KG1 (cell line): ENCODE measurements around the gene ALAD.
A peak's percentile ranks its signal among the peaks of the same experiment; 100 is the strongest.
"Not testable (repeated sequence)": the region's sequence is repeated elsewhere in the genome, so short reads cannot be mapped to it uniquely, and the experiment has no call there.

Experiments
- DNase-seq: peaks from one replicate; lab custom pipeline; 2025; lab: John Stamatoyannopoulos, UW

The ALAD gene

DNA sequence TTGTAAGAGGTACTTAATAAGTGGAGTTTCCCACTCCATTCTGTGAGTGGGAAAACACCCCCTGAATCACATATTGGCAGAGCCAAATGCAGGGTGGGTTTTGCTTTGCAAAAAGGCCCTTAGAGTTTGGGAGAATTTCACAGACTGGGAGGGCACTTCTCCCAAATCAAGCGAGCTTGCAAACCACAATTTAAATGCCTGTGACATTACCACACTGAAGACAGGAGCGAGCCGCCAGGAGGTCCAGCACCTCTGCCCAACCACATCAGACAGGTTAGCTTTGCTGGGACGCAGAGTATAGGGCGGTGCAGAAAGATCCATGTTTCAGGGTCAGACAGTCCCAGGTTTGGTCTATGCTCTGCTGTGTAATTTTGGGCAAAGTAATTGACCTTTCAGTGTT is 2.3 kb downstream of the ALAD start:
- no peak for DNase-seq

- no peak for DNase-seq
These were observed 3.9 kb downstream of the ALAD start for GRCh38 chr9:113397203-113397631.

GRCh38 chr9:113395000-113395861 is 5.9 kb downstream of the ALAD start:
- DNase-seq = no peak

DNA sequence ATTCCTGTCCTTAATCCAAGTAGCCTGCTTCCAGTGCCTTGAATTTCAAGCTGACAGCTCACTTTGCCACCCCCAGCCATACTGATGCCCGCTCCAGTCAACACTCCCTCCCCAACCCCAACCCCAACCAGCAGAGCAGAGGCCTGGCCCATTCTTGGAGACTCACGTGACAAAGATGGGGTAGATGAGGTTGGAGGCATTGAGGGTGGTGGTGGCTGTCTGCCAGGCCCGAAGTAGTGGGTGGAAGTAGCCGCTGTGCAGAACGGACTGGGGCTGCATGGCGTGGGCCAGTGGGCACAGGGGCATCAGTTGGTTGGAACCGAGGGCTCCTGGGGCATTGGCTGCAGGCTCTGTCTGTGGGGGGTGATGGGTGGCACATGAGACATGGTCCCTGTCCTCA is 7.8 kb downstream of the ALAD start:
- no peak for DNase-seq

DNA sequence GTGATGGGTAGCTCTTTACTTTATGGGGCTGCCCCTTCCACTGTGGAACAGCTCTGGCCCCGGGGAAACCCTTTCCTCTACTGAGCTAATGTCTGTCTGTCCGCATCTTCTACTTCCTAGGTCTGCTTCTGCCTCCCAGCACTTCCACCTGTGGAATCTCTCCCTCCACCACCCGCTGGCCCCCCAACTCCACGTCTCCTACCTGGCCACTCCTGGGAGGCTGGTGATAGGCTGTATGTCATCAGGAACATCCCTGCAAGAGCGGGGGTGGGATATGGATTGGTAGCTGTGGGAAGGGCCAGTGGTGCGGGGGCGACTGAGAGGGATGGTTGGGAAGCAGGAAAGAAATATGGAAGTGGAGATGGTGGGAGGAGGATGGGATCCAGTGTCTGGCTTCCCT is 9.2 kb downstream of the ALAD start:
- DNase-seq = no peak

- no peak for DNase-seq
These were observed 10.7 kb downstream of the ALAD start for GRCh38 chr9:113390192-113390960.

DNA sequence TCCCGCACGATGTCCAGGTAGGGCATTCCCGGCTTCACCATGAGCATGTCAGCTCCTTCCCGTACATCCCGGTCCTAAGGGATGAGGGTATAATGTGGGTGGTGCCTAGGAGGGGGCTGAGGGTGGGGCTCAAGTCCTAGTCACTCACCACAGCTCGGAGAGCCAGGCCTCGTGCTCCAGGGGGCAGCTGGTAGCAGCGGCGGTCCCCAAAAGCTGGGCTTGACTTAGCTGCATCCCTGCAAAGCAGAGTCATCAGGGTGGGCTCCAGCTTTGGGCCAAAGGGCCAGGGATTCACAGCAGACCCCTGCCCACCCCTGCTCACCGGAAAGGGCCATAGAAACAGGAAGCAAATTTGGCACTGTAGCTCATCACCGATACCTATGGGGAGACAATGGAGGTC is 11.6 kb downstream of the ALAD start:
- no peak for DNase-seq

GRCh38 chr9:113388833-113389232 is 12.3 kb downstream of the ALAD start:
- no peak for DNase-seq

- no peak for DNase-seq
These were observed 13.4 kb downstream of the ALAD start for GRCh38 chr9:113387560-113388230.

GRCh38 chr9:113386571-113387393 is 14.3 kb downstream of the ALAD start:
- DNase-seq = no peak

DNA sequence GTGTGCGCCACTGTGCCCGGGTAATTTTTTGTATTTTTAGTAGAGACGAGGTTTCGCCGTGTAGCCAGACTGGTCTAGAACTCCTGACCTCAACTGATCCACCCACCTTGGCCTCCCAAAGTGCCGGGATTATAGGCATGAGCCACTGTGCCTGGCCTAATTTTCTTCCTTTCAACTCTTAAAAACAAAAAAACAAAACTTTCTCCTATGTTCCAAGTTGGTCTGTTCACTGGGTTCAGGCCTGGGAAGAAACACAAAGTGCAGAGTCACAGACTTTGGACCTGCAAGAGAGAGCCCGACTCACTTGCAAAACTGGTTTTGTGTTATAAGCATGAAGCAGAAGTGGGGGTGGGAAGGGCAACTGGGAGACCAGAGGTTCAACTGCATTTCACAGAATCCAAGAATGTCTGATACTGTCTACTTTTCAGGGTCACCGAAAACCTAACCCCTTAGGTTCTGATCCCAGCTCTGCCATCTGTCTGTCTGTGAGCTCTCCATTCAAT is 19.1 kb downstream of the ALAD start:
- DNase-seq = no peak

DNA sequence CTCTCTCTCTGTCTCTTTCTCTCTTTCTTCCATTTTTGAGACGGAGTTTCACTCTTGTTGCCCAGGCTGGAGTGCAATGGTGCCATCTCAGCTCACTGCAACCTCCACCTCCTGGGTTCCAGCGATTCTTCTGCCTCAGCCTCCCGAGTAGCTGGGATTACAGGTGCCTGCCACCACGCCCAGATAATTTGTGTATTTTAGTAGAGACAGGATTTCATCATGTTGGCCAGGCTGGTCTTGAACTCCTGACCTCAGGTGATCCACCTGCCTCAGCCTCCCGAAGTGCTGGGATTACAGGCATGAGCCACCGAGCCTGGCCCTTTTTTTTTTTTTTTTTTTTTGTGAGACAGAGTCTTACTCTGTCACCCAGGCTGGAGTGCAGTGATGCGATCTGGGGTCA is 19.6 kb downstream of the ALAD start:
- not testable (repeated sequence) for DNase-seq

- DNase-seq = no peak
These were observed 20.2 kb downstream of the ALAD start for GRCh38 chr9:113380869-113381378.

- not testable (repeated sequence) for DNase-seq
These were observed 21.3 kb downstream of the ALAD start for GRCh38 chr9:113379829-113380210.

DNA sequence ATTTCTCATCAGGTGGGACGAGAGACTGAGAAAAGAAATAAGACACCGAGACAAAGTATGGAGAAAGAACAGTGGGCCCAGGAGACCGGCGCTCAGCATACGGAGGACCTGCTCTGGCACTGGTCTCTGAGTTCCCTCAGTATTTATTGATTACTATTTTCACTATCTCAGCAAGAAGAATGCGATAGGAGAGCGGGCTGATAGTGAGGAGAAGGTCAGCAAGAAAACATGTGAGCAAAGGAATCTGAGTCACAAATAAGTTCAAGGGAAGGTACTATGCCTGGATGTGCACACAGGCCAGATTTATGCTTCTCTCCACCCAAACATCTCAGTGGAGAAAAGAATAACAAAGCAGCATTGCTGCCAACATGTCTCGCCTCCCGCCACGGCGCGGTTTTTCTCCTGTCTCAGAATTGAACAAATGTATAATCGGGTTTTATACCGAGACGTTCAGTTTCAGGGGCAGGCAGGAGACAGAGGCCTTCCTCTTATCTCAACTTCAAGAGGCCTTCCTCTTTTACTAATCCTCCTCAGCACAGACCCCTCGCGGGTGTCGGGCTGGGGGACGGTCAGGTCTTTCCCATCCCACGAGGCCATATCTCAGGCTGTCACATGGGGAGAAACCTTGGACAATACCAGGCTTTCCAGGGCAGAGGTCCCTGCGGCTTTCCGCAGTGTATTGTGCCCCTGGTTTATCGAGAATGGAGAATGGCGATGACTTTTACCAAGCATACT is 21.8 kb downstream of the ALAD start:
- DNase-seq = not testable (repeated sequence)

DNA sequence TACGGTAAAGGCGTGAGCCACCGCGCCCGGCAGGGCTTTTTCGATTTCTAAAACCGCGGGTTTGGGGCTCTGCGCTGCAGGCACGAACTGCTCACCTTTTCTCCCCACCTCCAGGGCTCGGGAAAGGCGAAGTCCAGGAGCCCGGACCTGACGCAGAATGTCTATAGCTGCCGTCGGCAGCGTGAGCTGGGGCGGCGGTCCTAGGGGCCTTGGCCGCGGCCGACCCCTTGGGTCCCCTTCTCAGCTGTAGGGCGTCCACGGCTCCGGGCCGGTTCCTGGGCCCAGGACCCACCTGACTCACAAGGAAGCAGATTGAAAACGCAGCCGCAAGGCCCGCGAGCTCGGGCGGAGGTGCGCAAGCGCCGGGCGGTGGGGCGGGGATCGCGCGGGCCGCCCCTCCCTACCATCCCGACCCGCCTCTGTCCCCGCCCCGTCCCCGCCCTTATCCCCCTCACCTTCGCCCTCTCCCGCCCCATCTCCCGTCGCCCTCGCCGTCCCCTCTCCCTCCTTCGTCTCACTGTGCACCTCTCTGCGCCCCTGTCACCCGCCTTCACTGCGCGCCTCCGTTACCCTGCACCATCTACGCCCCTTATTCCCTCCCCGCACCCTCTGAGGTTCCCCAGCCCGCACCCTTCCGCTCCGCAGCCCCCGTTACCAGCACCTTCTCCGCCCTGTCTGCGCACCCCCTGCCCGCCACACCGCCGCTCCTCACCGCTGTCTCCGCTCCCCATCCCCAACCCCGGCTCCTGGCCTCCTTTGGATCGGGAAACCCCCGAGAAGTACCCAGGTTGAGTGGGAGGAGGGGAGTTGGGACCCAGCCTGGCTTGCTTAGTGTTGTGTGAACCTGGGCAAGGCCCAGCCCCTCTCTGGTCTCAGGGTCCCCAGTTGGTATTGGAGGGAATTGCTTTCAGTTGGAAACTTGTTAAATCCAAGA is 24.2 kb downstream of the ALAD start, which contains the start of gene HDHD3:
TSS of gene HDHD3 (minus strand) at position 353 of the 934 bp plus-strand sequence. CDS start 2,632 bp downstream, outside the sequence.
- peak; percentile 57 for DNase-seq

DNA sequence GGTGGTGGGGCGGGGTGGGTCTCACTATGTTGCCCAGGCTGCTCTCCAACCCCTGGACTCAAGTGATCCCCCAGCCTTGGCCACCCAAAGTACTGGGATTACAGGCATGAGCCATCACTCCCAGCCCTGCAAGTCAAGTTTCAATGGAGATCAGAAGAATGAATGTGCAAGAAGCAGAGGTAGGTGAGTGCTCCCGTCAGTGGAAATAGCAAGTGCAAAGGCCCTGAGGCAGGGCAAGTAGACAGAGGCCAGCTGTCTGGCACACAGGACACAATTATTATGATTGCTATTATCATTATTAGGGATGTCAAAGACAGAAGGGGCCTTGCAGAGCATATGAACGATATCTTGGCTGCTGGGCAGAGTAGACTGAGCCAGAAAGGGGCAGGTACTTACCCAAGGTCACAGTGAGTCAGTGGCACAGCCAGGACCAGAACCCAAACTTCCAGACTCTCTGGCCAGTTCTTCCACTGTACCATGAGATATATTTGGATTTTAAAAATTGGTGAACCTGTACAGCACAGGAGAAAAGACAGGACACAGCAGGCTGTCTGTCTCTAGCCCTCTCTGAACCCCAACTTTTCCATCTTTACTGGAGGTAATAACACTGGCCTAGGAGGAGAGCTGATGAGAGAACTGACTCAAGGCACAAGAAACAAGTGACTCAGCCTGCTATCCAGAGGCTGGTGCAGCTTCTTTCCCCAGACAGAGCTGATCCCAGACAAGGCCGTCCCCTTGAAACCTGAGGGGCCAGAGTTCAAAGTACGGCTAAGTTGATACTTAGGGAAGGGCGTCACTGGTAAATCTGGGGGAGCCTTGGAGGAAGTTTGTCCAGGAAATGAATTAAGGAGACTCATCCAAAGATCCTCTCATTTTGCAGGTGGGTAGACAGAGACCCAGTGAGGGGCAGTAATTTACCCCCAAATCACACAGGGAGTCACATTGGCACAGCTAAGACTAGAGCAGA is 25.7 kb downstream of the ALAD start:
- no peak for DNase-seq
